Urinary bladder (tissue), 4 donors: Measurements from ENCODE around the gene CORO2B. TPM values are rescaled to one million over a fixed set of nuclear protein-coding genes. Genes with fewer than 3 reads are reported as not detected.
"Not testable (repeated sequence)": the region's sequence is repeated elsewhere in the genome, so short reads cannot be mapped to it uniquely, and the experiment has no call there.

Source experiments
- DNase-seq: peaks from one replicate; pipeline ENCODE4 v3.0.0-alpha.2; 2015; ENCODE audit errors: extremely low spot score
- H3K27ac ChIP-seq: one replicate; pipeline ENCODE4 v1.5.1; 2013; ENCODE audit warnings: low read depth, mild to moderate bottlenecking, moderate library complexity
- H3K36me3 ChIP-seq: one replicate; pipeline ENCODE4 v1.6.1; 2013; ENCODE audit warnings: mild to moderate bottlenecking, moderate library complexity; ENCODE audit not compliant: insufficient read depth
- H3K4me1 ChIP-seq: one replicate; pipeline ENCODE4 v1.6.1; 2013; ENCODE audit warnings: mild to moderate bottlenecking, moderate library complexity; ENCODE audit not compliant: insufficient read depth
- H3K4me3 ChIP-seq: one replicate; pipeline ENCODE4 v1.5.1; 2013; ENCODE audit warnings: low read depth, low read length
- WGBS: extraction: QIAGEN DNeasy Blood & Tissue Kit; methylation state at CpG from one replicate; pipeline ENCODE4 v1.1.7; 2013; 5-methylcytosine and 5-hydroxymethylcytosine counted together
- polyA plus RNA-seq: library from polyadenylated mRNA; stranded (reverse); fragments of 200-250 nt; gene quantifications from one replicate; pipeline ENCODE4 v1.2.3, GENCODE V29; 2013
- total RNA-seq: library from RNA; depleted of rRNA; stranded (reverse); fragments of >200 nt; gene quantifications from one replicate; pipeline ENCODE4 v1.2.3, GENCODE V29; 2014
- donor health status: healthy with polysubstance abuse.
- donor health status: healthy.

CORO2B gene
- total and polyA plus RNA-seq, 2 donors = 4.2 to 6.4 TPM

DNA sequence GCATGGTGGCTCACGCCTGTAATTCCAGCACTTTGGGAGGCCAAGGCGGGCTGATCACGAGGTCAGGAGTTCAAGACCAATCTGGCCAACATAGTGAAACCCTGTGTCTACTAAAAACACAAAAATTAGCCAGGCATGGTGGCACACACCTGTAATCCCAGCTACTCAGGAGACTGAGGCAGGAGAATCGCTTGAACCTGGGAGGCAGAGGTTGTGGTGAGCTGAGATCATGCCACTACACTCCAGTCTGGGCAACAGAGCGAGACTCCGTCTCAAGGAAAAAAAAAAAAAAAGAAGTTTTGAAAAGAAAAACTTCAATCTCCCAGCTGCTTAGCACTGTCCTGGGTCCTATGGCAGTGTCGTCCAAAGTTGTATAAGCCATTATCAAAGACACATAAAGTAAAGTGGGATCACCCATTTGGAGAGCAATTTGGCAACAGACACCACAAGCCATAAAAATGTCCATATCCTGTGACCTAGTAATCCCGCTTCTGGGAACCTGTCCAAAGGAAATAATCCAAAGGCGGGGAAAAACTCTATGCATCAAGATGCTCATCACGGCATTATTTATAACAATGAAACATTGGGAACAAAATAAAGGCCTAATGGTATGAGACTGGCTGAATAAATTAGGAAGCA lies 26.2 kb downstream of the CORO2B start:
- H3K4me1 ChIP-seq = not testable (repeated sequence)

GRCh38 chr15:68606375-68606774 lies 27.6 kb downstream of the CORO2B start:
- 53% methylated on average over 3 of the region's 3 CpGs for WGBS
- Histone ChIP-seq H3K36me3 (no peaks in the 10 kb centered on the region), H3K4me3 (no peak overlapping the region), H3K27ac (no peak overlapping the region), H3K4me1 (no peaks in the 10 kb centered on the region)
- DNase-seq = no peak

More for the DNA sequence above, 26.2 kb downstream of the CORO2B start:
- not testable (repeated sequence) for H3K36me3 ChIP-seq, H3K27ac ChIP-seq, H3K4me3 ChIP-seq
- WGBS = 48% methylated on average over 10 of the region's 10 CpGs
- DNase-seq = peak; percentile 78

DNA sequence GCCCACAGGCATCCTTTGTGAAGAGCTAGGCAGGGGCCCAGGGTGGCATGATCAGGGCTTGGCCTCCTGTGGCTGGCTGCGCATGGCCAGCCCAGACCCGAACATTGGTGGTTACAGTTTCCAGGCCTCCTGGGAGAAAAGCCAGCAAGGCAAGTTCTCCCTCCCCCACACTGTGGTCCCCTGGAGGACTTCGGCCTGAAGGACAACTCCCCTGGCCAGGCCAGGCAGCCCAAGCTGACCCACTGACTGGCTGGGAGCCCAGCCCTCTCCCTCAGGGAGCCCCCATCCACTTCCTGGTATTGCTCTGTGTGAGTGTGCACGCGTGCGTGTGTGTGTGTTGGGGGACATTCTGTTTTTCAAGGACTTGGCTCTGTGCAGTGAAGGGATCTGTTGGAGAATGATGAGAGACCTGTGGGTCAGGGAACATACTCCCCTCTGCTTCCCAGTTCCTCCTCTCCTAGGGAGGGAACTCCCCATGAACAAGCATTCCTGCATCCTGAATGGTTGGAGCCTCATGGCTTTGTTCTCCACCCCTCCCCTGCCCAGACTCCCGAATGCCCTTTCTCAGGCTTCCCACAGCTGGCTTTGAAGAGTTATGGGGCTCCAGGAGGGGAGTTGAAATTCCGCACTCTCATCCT lies 29.5 kb downstream of the CORO2B start:
- Histone ChIP-seq H3K27ac (peak overlapping the region; percentile 71), H3K4me3 (no peak overlapping the region), H3K36me3 (no peaks in the 10 kb centered on the region), H3K4me1 (no peaks in the 10 kb centered on the region)
- peak; percentile 55 for DNase-seq
- 40% methylated on average over 8 of the region's 8 CpGs for WGBS

- H3K36me3 ChIP-seq = no peaks in the 10 kb centered on the region
- no peaks in the 10 kb centered on the region for H3K4me1 ChIP-seq
- DNase-seq = no peak
- peak overlapping the region; percentile 12 for H3K27ac ChIP-seq
- no peak overlapping the region for H3K4me3 ChIP-seq
- WGBS = 85% methylated on average over 4 of the region's 4 CpGs
Measured at GRCh38 chr15:68608844-68609232, 30.0 kb downstream of the CORO2B start.

GRCh38 chr15:68609629-68610028 lies 30.8 kb downstream of the CORO2B start:
- no peaks in the 10 kb centered on the region for H3K36me3 ChIP-seq
- H3K27ac ChIP-seq = peak overlapping the region; percentile 40
- H3K4me3 ChIP-seq = no peak overlapping the region
- 62% methylated on average over 7 of the region's 7 CpGs for WGBS
- DNase-seq = no peak
- no peaks in the 10 kb centered on the region for H3K4me1 ChIP-seq

DNA sequence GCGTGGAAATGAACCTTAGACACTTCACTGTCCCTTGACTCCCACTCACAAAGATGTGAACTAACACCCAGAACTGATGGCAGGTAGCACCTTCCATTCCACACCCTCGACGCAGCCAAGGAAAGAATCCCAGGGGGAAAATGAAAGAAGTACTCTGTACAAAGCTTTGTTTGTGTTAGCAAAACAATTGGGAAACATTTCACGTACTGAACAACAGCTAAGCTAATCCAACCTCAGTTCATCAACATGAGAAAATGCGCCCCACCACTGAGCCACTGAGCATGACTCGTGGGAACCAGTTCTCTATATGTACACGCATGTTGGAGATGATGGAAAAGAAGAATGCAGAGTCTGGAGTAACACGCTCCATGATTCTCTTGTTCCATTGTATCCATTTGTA lies 32.0 kb downstream of the CORO2B start:
- peak overlapping the region; percentile 62 for H3K27ac ChIP-seq
- no peak for DNase-seq
- no peaks in the 10 kb centered on the region for H3K36me3 ChIP-seq
- WGBS = 83% methylated on average over 8 of the region's 8 CpGs
- no peaks in the 10 kb centered on the region for H3K4me1 ChIP-seq
- H3K4me3 ChIP-seq = no peak overlapping the region

DNA sequence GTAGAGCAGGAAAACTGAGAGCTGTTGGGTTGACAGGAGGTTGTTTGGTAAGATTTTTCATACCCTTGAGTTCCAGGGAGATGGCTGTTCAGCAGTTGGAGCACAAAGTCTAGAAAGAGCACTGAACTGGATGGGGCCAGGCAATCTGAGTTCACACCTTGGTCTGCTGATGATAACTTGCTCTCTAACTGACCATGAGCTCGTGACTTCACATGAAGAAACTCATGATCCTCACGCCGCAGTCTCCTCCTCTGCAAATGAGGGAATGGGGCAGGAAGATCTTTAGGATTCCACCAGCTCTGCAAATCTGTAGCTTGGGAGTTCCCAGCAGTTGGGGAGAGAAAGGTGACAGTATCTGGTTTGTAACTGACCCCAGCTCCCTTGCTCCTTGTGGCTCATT lies 33.7 kb downstream of the CORO2B start:
- H3K4me1 ChIP-seq = no peaks in the 10 kb centered on the region
- DNase-seq = no peak
- no peaks in the 10 kb centered on the region for H3K36me3 ChIP-seq
- H3K4me3 ChIP-seq = no peak overlapping the region
- 96% methylated on average over 3 of the region's 3 CpGs for WGBS
- no peak overlapping the region for H3K27ac ChIP-seq

DNA sequence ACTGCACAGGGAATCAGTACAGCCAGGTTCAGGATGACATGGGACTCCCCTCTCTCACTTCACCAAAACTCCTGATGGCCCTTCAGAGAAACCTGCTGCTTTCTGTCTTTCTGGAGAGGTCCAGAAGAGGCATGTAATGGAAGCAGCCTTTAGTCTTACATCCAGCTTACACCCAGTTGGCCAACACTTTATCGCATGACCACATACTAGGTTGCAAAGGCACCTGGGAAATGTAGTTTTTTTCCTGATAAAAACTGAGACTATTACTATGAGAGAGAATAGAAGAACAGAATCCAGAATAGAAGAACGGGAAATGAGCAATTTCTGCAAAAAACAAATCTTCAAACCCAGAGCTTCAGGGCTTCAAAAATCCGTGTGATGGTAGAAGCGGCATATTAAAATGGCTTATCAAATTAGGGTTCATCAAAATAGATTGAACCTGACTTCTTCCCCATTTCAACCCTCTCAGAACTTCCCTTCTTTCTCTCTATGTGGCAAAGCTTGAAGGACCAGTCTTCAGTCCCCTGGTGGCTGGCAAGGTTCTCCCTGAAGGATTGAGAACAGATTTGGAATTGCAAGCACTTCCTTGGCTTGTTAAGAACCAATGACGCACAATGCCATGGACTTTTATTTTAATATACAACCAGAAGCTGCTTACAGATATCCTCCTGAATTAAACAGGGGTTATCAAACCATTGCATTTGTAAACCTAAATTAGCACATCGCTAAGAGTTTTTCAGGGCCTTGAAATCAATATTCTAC lies 34.4 kb downstream of the CORO2B start:
- Histone ChIP-seq H3K36me3 (no peaks in the 10 kb centered on the region), H3K27ac (no peak overlapping the region), H3K4me3 (no peak overlapping the region), H3K4me1 (no peaks in the 10 kb centered on the region)
- 94% methylated on average over 6 of the region's 6 CpGs for WGBS
- no peak for DNase-seq

DNA sequence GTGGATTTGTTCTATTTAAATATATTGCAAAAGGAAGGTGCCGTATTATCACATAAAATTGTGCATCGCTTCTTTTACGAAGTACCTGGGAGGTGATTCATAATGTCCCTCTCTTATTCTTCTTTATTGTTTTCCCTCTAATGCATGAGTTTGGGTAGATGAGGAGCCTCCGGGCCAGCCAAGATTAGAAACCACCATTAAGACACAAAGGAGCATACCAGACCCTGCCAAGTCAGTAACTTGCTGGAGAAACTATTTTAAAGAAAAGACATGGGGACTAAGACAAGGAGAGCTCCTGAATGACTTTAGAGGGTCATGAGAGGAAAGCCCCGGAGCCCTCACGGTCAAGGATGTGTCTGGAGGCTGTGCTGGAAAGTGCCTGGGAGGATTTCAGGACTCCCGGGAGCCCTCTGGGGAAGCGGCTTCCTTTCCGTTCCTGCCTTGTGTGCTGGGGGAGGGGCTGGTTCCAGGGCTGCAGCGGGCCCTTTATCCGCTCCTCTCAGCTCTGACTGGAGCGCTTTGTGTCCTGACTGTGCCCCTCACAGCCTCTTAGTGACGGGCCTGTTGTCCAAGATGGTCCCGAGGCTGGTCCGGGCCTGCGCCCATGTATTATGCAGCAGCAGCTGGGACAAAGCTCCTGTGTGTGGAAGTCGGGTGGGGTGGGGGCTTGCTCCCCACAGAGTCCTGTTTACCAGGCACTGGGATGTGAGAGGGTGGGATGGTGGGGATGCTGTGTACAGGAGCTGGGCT lies 35.7 kb downstream of the CORO2B start:
- WGBS = 66% methylated on average over 17 of the region's 17 CpGs
- Histone ChIP-seq H3K4me1 (no peaks in the 10 kb centered on the region), H3K36me3 (no peaks in the 10 kb centered on the region), H3K27ac (peak overlapping the region; percentile 14), H3K4me3 (no peak overlapping the region)
- no peak for DNase-seq

DNA sequence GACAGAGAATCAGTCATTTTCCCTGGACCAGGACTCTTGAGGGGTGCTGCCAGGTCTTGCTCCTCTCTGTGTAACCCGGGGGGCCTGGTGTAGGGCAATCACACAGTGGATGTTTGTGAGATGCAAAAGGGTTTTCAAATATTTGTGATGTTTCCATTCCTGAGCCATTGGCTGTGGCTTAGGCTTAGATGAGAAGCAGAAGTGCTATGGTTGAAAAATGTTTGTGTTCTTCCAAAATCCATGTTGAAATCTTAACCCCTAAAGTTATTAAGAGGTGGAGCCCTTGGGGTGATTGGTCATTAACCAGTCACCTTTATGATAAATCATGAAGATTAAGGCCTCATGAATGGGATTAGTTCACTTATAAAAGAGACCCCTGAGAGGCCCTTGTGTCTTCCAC lies 36.5 kb downstream of the CORO2B start:
- 57% methylated on average over 1 of the region's 1 CpG for WGBS
- Histone ChIP-seq H3K27ac (no peak overlapping the region), H3K4me3 (no peak overlapping the region)

GRCh38 chr15:68615811-68616210 lies 37.0 kb downstream of the CORO2B start:
- WGBS = 90% methylated on average over 6 of the region's 6 CpGs
- no peak for DNase-seq
- Histone ChIP-seq H3K36me3 (no peaks in the 10 kb centered on the region), H3K4me3 (no peak overlapping the region), H3K27ac (no peak overlapping the region), H3K4me1 (no peaks in the 10 kb centered on the region)

More for the DNA sequence above, 36.5 kb downstream of the CORO2B start:
- Histone ChIP-seq H3K4me1 (no peaks in the 10 kb centered on the region), H3K36me3 (no peaks in the 10 kb centered on the region)
- no peak for DNase-seq

GRCh38 chr15:68616397-68616796 lies 37.6 kb downstream of the CORO2B start:
- Histone ChIP-seq H3K36me3 (no peaks in the 10 kb centered on the region), H3K4me3 (no peak overlapping the region), H3K27ac (no peak overlapping the region), H3K4me1 (no peaks in the 10 kb centered on the region)
- no peak for DNase-seq
- WGBS = 91% methylated on average over 16 of the region's 16 CpGs

DNA sequence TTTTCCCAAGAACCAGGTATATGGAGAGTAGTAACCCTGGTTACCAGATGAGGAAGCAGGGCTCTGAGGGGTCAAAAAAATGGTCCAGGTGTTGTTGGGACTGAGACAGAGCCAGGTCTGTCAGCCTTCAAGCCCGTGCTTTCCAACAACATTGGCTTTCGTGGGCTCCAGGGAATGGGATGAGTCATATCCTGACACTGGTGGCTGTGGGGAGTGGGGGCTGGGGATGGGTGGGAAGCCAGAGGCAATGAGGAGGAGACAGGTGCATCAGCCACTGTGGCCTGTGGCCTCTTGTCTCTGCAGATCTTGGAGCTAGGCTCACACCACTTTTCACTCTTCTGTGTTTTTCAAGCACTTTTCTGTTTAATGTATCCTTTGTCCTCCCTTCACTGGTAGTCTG lies 38.2 kb downstream of the CORO2B start:
- DNase-seq = no peak
- no peak overlapping the region for H3K4me3 ChIP-seq
- WGBS = 35% methylated on average over 2 of the region's 2 CpGs
- no peaks in the 10 kb centered on the region for H3K4me1 ChIP-seq
- H3K36me3 ChIP-seq = no peaks in the 10 kb centered on the region
- H3K27ac ChIP-seq = no peak overlapping the region
